IMR-90 (cell line): ENCODE measurements around the gene KCNAB2.

ENCODE experiments used
- MXI1 ChIP-seq: IDR thresholded peaks from 2 replicates; pipeline ENCODE4 v1.6.1; 2012; ENCODE audit warnings: low read depth, mild to moderate bottlenecking, low read length, moderate library complexity, borderline replicate concordance
- TF ChIP-seq, protein P1 (sequence below): conservative IDR thresholded peaks from 2 replicates; pipeline ENCODE4 v1.5.1; 2012; ENCODE audit warnings: mild to moderate bottlenecking, low read depth, low read length, improper control_type of control experiment

GRCh38 chr1:6113745-6114144, 68.1 kb downstream of the KCNAB2 start:
- TF ChIP-seq, protein P1, sequence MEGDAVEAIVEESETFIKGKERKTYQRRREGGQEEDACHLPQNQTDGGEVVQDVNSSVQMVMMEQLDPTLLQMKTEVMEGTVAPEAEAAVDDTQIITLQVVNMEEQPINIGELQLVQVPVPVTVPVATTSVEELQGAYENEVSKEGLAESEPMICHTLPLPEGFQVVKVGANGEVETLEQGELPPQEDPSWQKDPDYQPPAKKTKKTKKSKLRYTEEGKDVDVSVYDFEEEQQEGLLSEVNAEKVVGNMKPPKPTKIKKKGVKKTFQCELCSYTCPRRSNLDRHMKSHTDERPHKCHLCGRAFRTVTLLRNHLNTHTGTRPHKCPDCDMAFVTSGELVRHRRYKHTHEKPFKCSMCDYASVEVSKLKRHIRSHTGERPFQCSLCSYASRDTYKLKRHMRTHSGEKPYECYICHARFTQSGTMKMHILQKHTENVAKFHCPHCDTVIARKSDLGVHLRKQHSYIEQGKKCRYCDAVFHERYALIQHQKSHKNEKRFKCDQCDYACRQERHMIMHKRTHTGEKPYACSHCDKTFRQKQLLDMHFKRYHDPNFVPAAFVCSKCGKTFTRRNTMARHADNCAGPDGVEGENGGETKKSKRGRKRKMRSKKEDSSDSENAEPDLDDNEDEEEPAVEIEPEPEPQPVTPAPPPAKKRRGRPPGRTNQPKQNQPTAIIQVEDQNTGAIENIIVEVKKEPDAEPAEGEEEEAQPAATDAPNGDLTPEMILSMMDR = no peak
- no peak for TF ChIP-seq MXI1
